H1 (cell line): ENCODE data around the gene TLR9. TPM values are rescaled to one million over a fixed set of nuclear protein-coding genes. Genes with fewer than 3 reads are reported as not detected.

Experiments used
- CTCF ChIA-PET: fragments of 300-600 bp; sonication (Branson Sonifier 250); formaldehyde crosslinking; loops from one replicate; lab custom pipeline; 2021; ENCODE audit not compliant: partially characterized antibody; lab: Charles Lee
- POLR2A ChIA-PET: fragments of 300-600 bp; sonication (Branson Sonifier 250); formaldehyde crosslinking; loops from one replicate; lab custom pipeline; 2021; ENCODE audit warnings: inconsistent platforms; ENCODE audit not compliant: partially characterized antibody; lab: Charles Lee
- DNase-seq, 2 experiments: peaks; one replicate each; pipeline versions ENCODE4 v3.0.0 to v3.0.0-alpha.2; 2010 to 2022; ENCODE audit warnings: low spot score in 2 of 2, low read depth in 1 of 2, mixed read lengths in 1 of 2
- FAIRE-seq: peaks from 2 replicates; lab custom pipeline; 2011; peaks lifted over from hg19 to GRCh38; lab: Jason Lieb, UNC
- H2AFZ ChIP-seq: 2 replicates; pipeline ENCODE4 v1.8.1; 2012; ENCODE audit warnings: low read length, inconsistent platforms
- H2AK5ac ChIP-seq: 2 replicates; pipeline ENCODE4 v1.6.1; 2013; ENCODE audit warnings: low read depth, low read length
- H2BK120ac ChIP-seq: replicated peaks from 2 replicates; pipeline ENCODE3; 2013; ENCODE audit warnings: low read depth, low read length, inconsistent platforms
- H2BK12ac ChIP-seq: 2 replicates; pipeline ENCODE4 v1.6.1; 2013; ENCODE audit warnings: low read depth, low read length
- H2BK15ac ChIP-seq: 2 replicates; pipeline ENCODE4 v1.6.1; 2013; ENCODE audit warnings: low read length
- H2BK20ac ChIP-seq: 2 replicates; pipeline ENCODE4 v1.6.1; 2013; ENCODE audit warnings: low read length
- H2BK5ac ChIP-seq: 2 replicates; pipeline ENCODE4 v1.6.1; 2013; ENCODE audit warnings: low read depth, low read length
- H3K14ac ChIP-seq: 2 replicates; pipeline ENCODE4 v1.6.1; 2013; ENCODE audit warnings: inconsistent platforms; ENCODE audit not compliant: insufficient read length
- H3K18ac ChIP-seq: 2 replicates; pipeline ENCODE4 v1.6.1; 2013; ENCODE audit warnings: low read length; ENCODE audit errors: extremely low read depth
- H3K23ac ChIP-seq: 2 replicates; pipeline ENCODE4 v1.6.1; 2013; ENCODE audit warnings: inconsistent platforms; ENCODE audit not compliant: insufficient read length
- H3K23me2 ChIP-seq: 2 replicates; pipeline ENCODE4 v1.6.1; 2013; ENCODE audit warnings: low read depth, low read length
- H3K27ac ChIP-seq: 2 replicates; pipeline ENCODE4 v1.6.1; 2011; ENCODE audit warnings: low read depth, low read length, inconsistent platforms
- H3K27me3 ChIP-seq, 4 experiments: replicated peaks in 1 of 4; 1 replicate in 1 of 4; 2 replicates in 3 of 4; pipeline versions ENCODE4 v1.6.1 to v1.8.1; 2011 to 2013; ENCODE audit warnings: low read length in 3 of 4, mild to moderate bottlenecking in 3 of 4, inconsistent platforms in 2 of 4, mixed read lengths in 2 of 4, moderate library complexity in 1 of 4; ENCODE audit not compliant: control insufficient read depth in 3 of 4, insufficient read depth in 3 of 4; ENCODE audit errors: extremely low read depth in 1 of 4
- H3K36me3 ChIP-seq, 4 experiments: 2 replicates each; pipeline versions ENCODE4 v1.6.1 to v1.8.1; 2011 to 2013; ENCODE audit warnings: mild to moderate bottlenecking in 4 of 4, low read length in 3 of 4, moderate library complexity in 2 of 4, control low read depth in 1 of 4, inconsistent platforms in 1 of 4; ENCODE audit not compliant: insufficient read depth in 4 of 4, control insufficient read depth in 2 of 4
- H3K4ac ChIP-seq: replicated peaks from 2 replicates; pipeline ENCODE3; 2013; ENCODE audit warnings: low read length, low read depth, mixed read lengths, inconsistent platforms; ENCODE audit not compliant: insufficient read length
- H3K4me1 ChIP-seq, 4 experiments: replicated peaks in 1 of 4; 1 replicate in 1 of 4; 2 replicates in 3 of 4; pipeline versions ENCODE4 v1.6.1 to v1.8.1; 2011 to 2013; ENCODE audit warnings: low read length in 3 of 4, inconsistent platforms in 2 of 4, mixed read lengths in 1 of 4; ENCODE audit not compliant: insufficient read depth in 4 of 4, control insufficient read depth in 3 of 4
- H3K4me2 ChIP-seq, 2 experiments: 2 replicates each; pipeline versions ENCODE4 v1.6.1 to v1.8.1; 2011 to 2013; ENCODE audit warnings: low read depth in 2 of 2, low read length in 2 of 2, control low read depth in 1 of 2, inconsistent platforms in 1 of 2, mild to moderate bottlenecking in 1 of 2; ENCODE audit not compliant: insufficient read depth in 1 of 2
- H3K4me3 ChIP-seq, 4 experiments: fragments of 200-600, 300-600 bp in 1 of 4; sonication (generic), shearing (Covaris generic), sonication (Bioruptor Twin) in 1 of 4; 2 replicates each; pipeline versions ENCODE4 v1.5.1 to v1.8.1; 2011 to 2016; ENCODE audit warnings: low read length in 4 of 4, low read depth in 3 of 4, control low read depth in 2 of 4, inconsistent platforms in 2 of 4, mild to moderate bottlenecking in 2 of 4, mixed read lengths in 1 of 4, moderate library complexity in 1 of 4; ENCODE audit not compliant: insufficient read depth in 2 of 4; ENCODE audit errors: extremely low read depth in 1 of 4
- H3K56ac ChIP-seq: replicated peaks from 2 replicates; pipeline ENCODE3; 2013; ENCODE audit warnings: low read depth, mild to moderate bottlenecking, mixed read lengths, low read length, inconsistent platforms; ENCODE audit not compliant: insufficient read length
- H3K79me1 ChIP-seq: 2 replicates; pipeline ENCODE4 v1.6.1; 2013; ENCODE audit warnings: low read depth, low read length, control low read depth
- H3K79me2 ChIP-seq, 2 experiments: 2 replicates each; pipeline versions ENCODE4 v1.6.1 to v1.8.1; 2012 to 2013; ENCODE audit warnings: low read length in 2 of 2, mild to moderate bottlenecking in 2 of 2, inconsistent platforms in 1 of 2; ENCODE audit not compliant: insufficient read depth in 2 of 2, control insufficient read depth in 1 of 2
- H3K9ac ChIP-seq, 4 experiments: replicated peaks in 1 of 4; 1 replicate in 1 of 4; 2 replicates in 3 of 4; pipeline versions ENCODE4 v1.6.1 to v1.8.1; 2011 to 2013; ENCODE audit warnings: low read depth in 3 of 4, low read length in 3 of 4, control low read depth in 2 of 4, mild to moderate bottlenecking in 2 of 4, moderate library complexity in 2 of 4, inconsistent platforms in 1 of 4; ENCODE audit errors: extremely low read depth in 1 of 4
- H3K9me3 ChIP-seq, 2 experiments: 2 replicates each; pipeline versions ENCODE4 v1.6.1 to v1.8.1; 2012 to 2013; ENCODE audit warnings: mild to moderate bottlenecking in 2 of 2, moderate library complexity in 2 of 2, control low read depth in 1 of 2, inconsistent platforms in 1 of 2, low read depth in 1 of 2, low read length in 1 of 2, mixed read lengths in 1 of 2; ENCODE audit not compliant: insufficient read depth in 2 of 2
- H4K20me1 ChIP-seq, 2 experiments: replicated peaks in 1 of 2; 2 replicates each; pipeline versions ENCODE3 to v1.8.1; 2011 to 2013; ENCODE audit warnings: inconsistent platforms in 2 of 2, low read length in 2 of 2, mild to moderate bottlenecking in 1 of 2; ENCODE audit not compliant: insufficient read depth in 2 of 2, control insufficient read depth in 1 of 2
- H4K5ac ChIP-seq: 2 replicates; pipeline ENCODE4 v1.6.1; 2013; ENCODE audit warnings: low read length, low read depth, mixed read lengths, inconsistent platforms; ENCODE audit not compliant: insufficient read length
- H4K8ac ChIP-seq: 2 replicates; pipeline ENCODE4 v1.8.0; 2013; ENCODE audit warnings: mild to moderate bottlenecking, moderate library complexity, low read length, inconsistent platforms; ENCODE audit not compliant: insufficient read depth; ENCODE audit errors: extremely low read depth
- H4K91ac ChIP-seq: replicated peaks from 2 replicates; pipeline ENCODE3; 2013; ENCODE audit warnings: low read length, mixed read lengths, inconsistent platforms; ENCODE audit not compliant: insufficient read length
- HDAC2 ChIP-seq, 2 experiments: fragments of 300-600 bp in 1 of 2; sonication (generic) in 1 of 2; IDR thresholded peaks; 2 replicates each; pipeline ENCODE4 v1.6.1; 2011 to 2012; ENCODE audit warnings: low read depth in 2 of 2, low read length in 2 of 2, mild to moderate bottlenecking in 2 of 2, moderate library complexity in 2 of 2, borderline replicate concordance in 1 of 2, inconsistent platforms in 1 of 2
- MAFK ChIP-seq: IDR thresholded peaks from 2 replicates; pipeline ENCODE4 v1.6.1; 2012; ENCODE audit warnings: low read depth, mild to moderate bottlenecking, improper control_type of control experiment, low read length
- whole genome bisulfite sequencing, 2 experiments: shearing (Covaris generic) in 1 of 2; methylation state at CpG; one replicate each; pipeline versions ENCODE4 v1.1.6 to v1.1.7; 2013 to 2015; ENCODE audit warnings: low lambda C conversion rate in 2 of 2, mixed read lengths in 2 of 2, inconsistent platforms in 1 of 2, low coverage in 1 of 2, missing lambda C conversion rate in 1 of 2; ENCODE audit not compliant: insufficient replicate concordance in 2 of 2, insufficient coverage in 1 of 2, insufficient read length in 1 of 2; ENCODE audit errors: extremely low coverage in 1 of 2, missing lambda C conversion rate in 1 of 2; 5-methylcytosine and 5-hydroxymethylcytosine counted together
- polyA plus RNA-seq, 7 experiments: library from polyadenylated mRNA; depleted of rRNA in 3 of 7; stranded (reverse) in 5 of 7; unstranded in 2 of 7; fragments of >200 nt in 5 of 7; fragments of 200-250 nt in 2 of 7; gene quantifications; 1 replicate in 5 of 7; 2 replicates in 1 of 7; 4 replicates in 1 of 7; pipeline versions ENCODE4 v1.2.1 to v1.2.3, GENCODE V29; 2011 to 2013; ENCODE audit warnings: missing spikeins in 2 of 7, mixed read lengths in 2 of 7
- total RNA-seq: library from RNA; stranded (reverse); fragmentation: NEBNext Ultra II Directional; extraction: Animal tissue kit (Norgen Biotek cat#: 25700); gene quantifications from 2 replicates; pipeline ENCODE4 v1.2.1, GENCODE V29; 2021
- TF ChIP-seq, protein P1 (sequence below), 3 experiments: IDR thresholded peaks; 1 replicate in 2 of 3; 2 replicates in 1 of 3; pipeline versions ENCODE4 v1.5.1 to v1.6.1; 2011; ENCODE audit warnings: low read length in 3 of 3, mild to moderate bottlenecking in 3 of 3, inconsistent platforms in 2 of 3, low read depth in 1 of 3, moderate library complexity in 1 of 3; ENCODE audit not compliant: insufficient read depth in 1 of 3; ENCODE audit errors: control extremely low read depth in 1 of 3

TLR9 gene
- total and polyA plus RNA-seq, 2 of the 8 experiments (the other 6 are each of a cell fraction or from before 2014, with no cell fraction given) = 0.05 TPM; not detected in 1

DNA sequence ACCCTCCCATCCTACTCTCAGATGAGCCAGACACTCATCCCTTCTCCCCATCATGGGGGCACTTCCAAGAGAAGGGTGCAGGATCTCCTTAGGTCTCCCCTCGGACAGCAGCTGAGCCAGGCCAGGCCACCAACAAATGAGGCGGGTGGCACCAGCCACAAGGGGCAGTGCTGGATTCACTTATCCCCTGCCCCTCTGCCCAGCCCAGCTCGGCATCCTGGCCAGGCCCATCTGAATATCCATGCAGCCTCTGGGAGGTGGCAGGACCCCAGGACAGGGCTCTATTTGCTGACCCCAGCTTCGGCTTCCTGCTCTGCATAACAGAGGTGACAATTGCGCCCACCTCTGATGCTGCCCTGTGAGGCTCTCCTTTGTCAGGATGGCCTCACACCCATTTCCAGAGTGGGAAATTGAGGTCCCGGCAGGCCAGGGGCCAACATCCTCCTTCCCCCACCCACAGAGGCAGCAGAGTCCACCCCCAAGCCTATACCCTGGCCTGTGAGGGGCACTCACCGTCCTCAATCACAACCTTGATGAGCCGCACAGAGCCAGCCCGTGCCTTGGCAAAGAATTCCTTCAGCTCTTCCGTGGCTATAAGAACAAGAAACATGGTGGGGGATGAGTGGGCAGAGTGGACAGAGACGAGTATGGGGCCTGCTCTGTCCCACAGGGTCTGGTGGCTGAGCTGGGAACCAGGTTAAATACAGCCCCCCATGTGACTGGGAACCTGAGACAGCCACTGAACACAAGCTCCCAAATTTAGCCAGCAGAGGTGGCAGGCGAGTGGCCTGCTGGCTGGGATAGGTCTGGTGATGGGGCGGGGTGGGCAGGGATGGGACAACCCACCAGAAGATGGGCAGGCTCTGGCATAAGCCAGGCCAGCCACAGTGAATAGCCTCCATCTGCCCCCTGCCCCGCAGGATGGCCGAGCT, 9.3 kb upstream of the TLR9 start:
- Histone ChIP-seq H4K91ac (no peak overlapping the region), H3K27me3 (no peaks in the 10 kb centered on the region), H4K20me1 (peaks cover 10 to 16% of the 10 kb centered on the region in 2 experiments), H3K9me3 (no peaks in the 10 kb centered on the region), H3K14ac (no peak overlapping the region), H3K23me2 (peaks cover 9% of the 10 kb centered on the region), H2BK5ac (peak overlapping the region; percentile 32; the same call in 1 of the 2 replicates), H3K9ac (no peak overlapping the region), H3K27ac (no peak overlapping the region), H3K4ac (no peak overlapping the region), H2BK15ac (no peak overlapping the region), H4K5ac (no peak overlapping the region), H2BK12ac (0 out of 2 replicates have a peak overlapping the region, but pooled peaks have one; percentile 60), H3K4me2 (no peak overlapping the region), H3K36me3 (peaks cover 5 to 10% (median 10%) of the 10 kb centered on the region in 4 experiments; a peak in 5 of 8 replicates), H4K8ac (peak overlapping the region; percentile 66; the same call in 1 of the 2 replicates), H3K23ac (no peak overlapping the region), H3K56ac (no peak overlapping the region), H2AK5ac (no peak overlapping the region), H3K79me2 (peaks cover 0 to 12% of the 10 kb centered on the region in 2 experiments; a peak in 2 of 4 replicates), H3K18ac (no peak overlapping the region), H3K79me1 (peaks cover 13% of the 10 kb centered on the region), H3K4me1 (peaks cover 4 to 31% (median 20%) of the 10 kb centered on the region in 4 experiments), H3K4me3 (no peak overlapping the region), H2BK20ac (no peak overlapping the region), H2AFZ (no peak overlapping the region), H2BK120ac (no peak overlapping the region)
- WGBS, 2 experiments = 86% methylated on average over 15 of the region's 15 CpGs; no CpG with 5 or more reads in 1 of the 2 experiments
- ChIA-PET POLR2A (interaction anchor here (1.0 to 4.8 kb wide), 5 partner anchors 10 to 80 kb away, joined by 3 to 27 read pairs (median 6); partner anchors contain the start of genes POC1A, PPM1M and WDR82), CTCF (interaction anchor here (0.5 to 14.4 kb wide), 23 partner anchors 10 to 232 kb away, joined by 3 to 336 read pairs (median 5); partner anchors contain the start of genes DNAH1, PPM1M and TLR9)
- TF ChIP-seq MAFK (no peak), HDAC2 (IDR thresholded peaks at IDR 0.05; ENCODE audit: borderline replicate concordance in 1 of 2, low read depth in 2 of 2, low read length in 2 of 2) (no peak)
- TF ChIP-seq, protein P1, sequence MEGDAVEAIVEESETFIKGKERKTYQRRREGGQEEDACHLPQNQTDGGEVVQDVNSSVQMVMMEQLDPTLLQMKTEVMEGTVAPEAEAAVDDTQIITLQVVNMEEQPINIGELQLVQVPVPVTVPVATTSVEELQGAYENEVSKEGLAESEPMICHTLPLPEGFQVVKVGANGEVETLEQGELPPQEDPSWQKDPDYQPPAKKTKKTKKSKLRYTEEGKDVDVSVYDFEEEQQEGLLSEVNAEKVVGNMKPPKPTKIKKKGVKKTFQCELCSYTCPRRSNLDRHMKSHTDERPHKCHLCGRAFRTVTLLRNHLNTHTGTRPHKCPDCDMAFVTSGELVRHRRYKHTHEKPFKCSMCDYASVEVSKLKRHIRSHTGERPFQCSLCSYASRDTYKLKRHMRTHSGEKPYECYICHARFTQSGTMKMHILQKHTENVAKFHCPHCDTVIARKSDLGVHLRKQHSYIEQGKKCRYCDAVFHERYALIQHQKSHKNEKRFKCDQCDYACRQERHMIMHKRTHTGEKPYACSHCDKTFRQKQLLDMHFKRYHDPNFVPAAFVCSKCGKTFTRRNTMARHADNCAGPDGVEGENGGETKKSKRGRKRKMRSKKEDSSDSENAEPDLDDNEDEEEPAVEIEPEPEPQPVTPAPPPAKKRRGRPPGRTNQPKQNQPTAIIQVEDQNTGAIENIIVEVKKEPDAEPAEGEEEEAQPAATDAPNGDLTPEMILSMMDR (IDR thresholded peaks at IDR 0.05; ENCODE audit: control extremely low read depth in 1 of 3, insufficient read depth in 1 of 3, low read depth in 1 of 3, low read length in 3 of 3) = peak in 1 of 3 experiments; percentile 37; a peak in 1 of 4 replicates
- no peak for DNase-seq
- FAIRE-seq = no peak
